ENCODE data around the gene GDPD5.

DNA sequence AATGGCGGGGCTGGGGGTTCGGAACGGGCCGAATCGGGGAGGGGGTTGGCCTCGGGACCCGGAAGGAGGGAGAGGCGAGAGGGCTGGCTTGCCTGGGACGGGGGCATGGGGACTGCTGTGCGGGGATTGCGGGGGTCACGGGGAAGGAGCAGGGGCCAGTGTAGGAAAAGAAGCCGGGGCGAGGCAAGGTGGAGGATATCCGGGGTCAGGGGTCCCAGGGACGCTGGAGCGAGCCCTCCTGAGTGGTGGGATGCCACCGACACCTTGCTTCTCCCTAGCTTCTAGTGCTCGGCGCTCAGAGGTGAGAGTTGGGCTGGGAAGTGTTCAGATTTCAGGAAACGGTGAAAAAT is 426 bp upstream of the GDPD5 start:
- TF ChIP-seq, protein P1, sequence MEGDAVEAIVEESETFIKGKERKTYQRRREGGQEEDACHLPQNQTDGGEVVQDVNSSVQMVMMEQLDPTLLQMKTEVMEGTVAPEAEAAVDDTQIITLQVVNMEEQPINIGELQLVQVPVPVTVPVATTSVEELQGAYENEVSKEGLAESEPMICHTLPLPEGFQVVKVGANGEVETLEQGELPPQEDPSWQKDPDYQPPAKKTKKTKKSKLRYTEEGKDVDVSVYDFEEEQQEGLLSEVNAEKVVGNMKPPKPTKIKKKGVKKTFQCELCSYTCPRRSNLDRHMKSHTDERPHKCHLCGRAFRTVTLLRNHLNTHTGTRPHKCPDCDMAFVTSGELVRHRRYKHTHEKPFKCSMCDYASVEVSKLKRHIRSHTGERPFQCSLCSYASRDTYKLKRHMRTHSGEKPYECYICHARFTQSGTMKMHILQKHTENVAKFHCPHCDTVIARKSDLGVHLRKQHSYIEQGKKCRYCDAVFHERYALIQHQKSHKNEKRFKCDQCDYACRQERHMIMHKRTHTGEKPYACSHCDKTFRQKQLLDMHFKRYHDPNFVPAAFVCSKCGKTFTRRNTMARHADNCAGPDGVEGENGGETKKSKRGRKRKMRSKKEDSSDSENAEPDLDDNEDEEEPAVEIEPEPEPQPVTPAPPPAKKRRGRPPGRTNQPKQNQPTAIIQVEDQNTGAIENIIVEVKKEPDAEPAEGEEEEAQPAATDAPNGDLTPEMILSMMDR (IDR thresholded peaks at IDR 0.05; ENCODE audit: borderline replicate concordance, extremely low read depth, low read length, poor library complexity, severe bottlenecking): no peak
- TF ChIP-seq EZH2 (IDR thresholded peaks at IDR 0.05; ENCODE audit: borderline replicate concordance, low read depth, low read length, severe bottlenecking): no peak
